Tibial artery (tissue), 4 donors: ENCODE data around the gene RTRAF.

Source experiments
- DNase-seq, 2 donors: peaks; one replicate each; pipeline ENCODE4 v3.0.0-alpha.2; 2019
- H3K27ac ChIP-seq, 2 donors: fragments of 200-600 bp; sonication (generic) in 1 of 2; 1 replicate in 1 of 2; 2 replicates in 1 of 2; pipeline ENCODE4 v1.5.1; 2018 to 2019; ENCODE audit warnings: mild to moderate bottlenecking in 1 of 2
- H3K27me3 ChIP-seq, 2 donors: fragments of 200-600 bp; sonication (generic) in 1 of 2; one replicate each; pipeline versions ENCODE4 v1.5.1 to v1.6.0; 2016 to 2019
- H3K36me3 ChIP-seq, 3 donors: fragments of 200-600 bp; sonication (generic) in 2 of 3; one replicate each; pipeline ENCODE4 v1.5.1; 2016 to 2019; ENCODE audit warnings: mild to moderate bottlenecking in 2 of 3
- H3K4me1 ChIP-seq, 4 donors: fragments of 200-600 bp; sonication (generic) in 2 of 4; 1 replicate in 3 of 4; 2 replicates in 1 of 4; pipeline ENCODE4 v1.5.1; 2016 to 2019
- H3K4me3 ChIP-seq, 2 donors: fragments of 200-600 bp; sonication (generic) in 1 of 2; 1 replicate in 1 of 2; 2 replicates in 1 of 2; pipeline ENCODE4 v1.5.1; 2018 to 2019; ENCODE audit warnings: mild to moderate bottlenecking in 2 of 2
- H3K9me3 ChIP-seq, 3 donors: fragments of 200-600 bp; sonication (generic) in 1 of 3; one replicate each; pipeline ENCODE4 v1.5.1; 2016 to 2019
- intact Hi-C: fragments of 100-400 bp; cut with DNase I; formaldehyde crosslinking; loops from one replicate; pipeline ENCODE4 v1.15.0; 2023; ENCODE audit warnings: low total_unique reads
- TF ChIP-seq, protein P1 (sequence below), 2 experiments: fragments of 200-600 bp in 1 of 2; fragments of 450-650 bp in 1 of 2; IDR thresholded peaks; one replicate each; pipeline ENCODE4 v1.5.1; 2017 to 2019; ENCODE audit warnings: antibody characterized with exemption in 2 of 2, mild to moderate bottlenecking in 1 of 2, moderate library complexity in 1 of 2

RTRAF gene

GRCh38 chr14:51954031-51954430 lies 35.3 kb upstream of the RTRAF start:
- H3K4me1 ChIP-seq: no peaks in the 10 kb centered on the region
- H3K9me3 ChIP-seq: peaks cover 0 to 6% (median 0%) of the 10 kb centered on the region in 3 donors
- no peaks in the 10 kb centered on the region for H3K36me3 ChIP-seq
- TF ChIP-seq, protein P1, sequence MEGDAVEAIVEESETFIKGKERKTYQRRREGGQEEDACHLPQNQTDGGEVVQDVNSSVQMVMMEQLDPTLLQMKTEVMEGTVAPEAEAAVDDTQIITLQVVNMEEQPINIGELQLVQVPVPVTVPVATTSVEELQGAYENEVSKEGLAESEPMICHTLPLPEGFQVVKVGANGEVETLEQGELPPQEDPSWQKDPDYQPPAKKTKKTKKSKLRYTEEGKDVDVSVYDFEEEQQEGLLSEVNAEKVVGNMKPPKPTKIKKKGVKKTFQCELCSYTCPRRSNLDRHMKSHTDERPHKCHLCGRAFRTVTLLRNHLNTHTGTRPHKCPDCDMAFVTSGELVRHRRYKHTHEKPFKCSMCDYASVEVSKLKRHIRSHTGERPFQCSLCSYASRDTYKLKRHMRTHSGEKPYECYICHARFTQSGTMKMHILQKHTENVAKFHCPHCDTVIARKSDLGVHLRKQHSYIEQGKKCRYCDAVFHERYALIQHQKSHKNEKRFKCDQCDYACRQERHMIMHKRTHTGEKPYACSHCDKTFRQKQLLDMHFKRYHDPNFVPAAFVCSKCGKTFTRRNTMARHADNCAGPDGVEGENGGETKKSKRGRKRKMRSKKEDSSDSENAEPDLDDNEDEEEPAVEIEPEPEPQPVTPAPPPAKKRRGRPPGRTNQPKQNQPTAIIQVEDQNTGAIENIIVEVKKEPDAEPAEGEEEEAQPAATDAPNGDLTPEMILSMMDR (IDR thresholded peaks at IDR 0.05): no peak
- H3K27me3 ChIP-seq: no peaks in the 10 kb centered on the region
- intact Hi-C loops: no loop called here
- no peak overlapping the region for H3K27ac ChIP-seq
- no peak overlapping the region for H3K4me3 ChIP-seq
- no peak for DNase-seq

DNA sequence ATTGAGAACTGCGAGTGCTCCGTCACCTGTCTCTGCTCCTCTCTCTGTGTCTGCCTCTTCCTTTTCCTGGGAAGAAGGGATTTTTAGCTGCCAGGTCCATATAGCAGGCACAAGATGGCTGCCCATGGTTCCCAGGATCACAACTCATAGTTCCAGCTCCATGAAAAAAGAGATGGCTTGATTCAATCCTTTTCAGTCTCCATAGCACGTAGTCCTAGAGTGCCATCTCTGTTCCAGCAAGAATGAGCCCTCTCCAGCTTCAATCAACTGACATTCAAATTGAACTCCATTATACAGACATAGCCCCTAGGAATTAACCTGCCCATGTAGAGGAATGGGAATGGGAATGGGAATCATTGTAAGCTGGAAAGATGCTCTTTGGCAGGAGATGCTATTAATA lies 34.7 kb upstream of the RTRAF start:
- H3K4me1 ChIP-seq: no peaks in the 10 kb centered on the region
- no peak overlapping the region for H3K27ac ChIP-seq
- no peaks in the 10 kb centered on the region for H3K36me3 ChIP-seq

DNA sequence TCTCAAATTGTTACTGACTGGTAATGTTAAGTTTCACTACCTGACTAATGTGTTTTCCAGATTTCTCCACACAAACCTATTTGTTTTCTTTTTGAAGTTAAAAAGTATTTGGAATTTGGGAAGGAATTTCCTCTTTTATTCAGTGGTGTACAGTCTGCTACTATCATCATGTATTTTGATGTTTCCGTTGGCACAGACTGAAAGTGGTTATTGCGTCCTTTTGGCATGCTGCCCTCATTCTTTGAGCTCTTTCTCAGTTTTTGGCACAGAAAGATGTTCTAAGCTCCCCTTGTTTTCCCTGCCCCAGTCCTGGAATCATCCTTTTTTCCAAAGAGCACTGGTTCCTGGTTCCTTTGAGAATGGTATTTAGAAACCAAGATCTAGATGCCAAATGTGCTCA lies 31.4 kb upstream of the RTRAF start:
- intact Hi-C loops: no loop called here

More for the DNA sequence above, 34.7 kb upstream of the RTRAF start:
- TF ChIP-seq, protein P1 (IDR thresholded peaks at IDR 0.05): no peak
- H3K4me3 ChIP-seq: no peak overlapping the region
- intact Hi-C loops: no loop called here
- peaks cover 0 to 10% (median 4%) of the 10 kb centered on the region in 3 donors for H3K9me3 ChIP-seq
- no peak for DNase-seq
- H3K27me3 ChIP-seq: no peaks in the 10 kb centered on the region

GRCh38 chr14:51959928-51960327 lies 29.4 kb upstream of the RTRAF start:
- H3K36me3 ChIP-seq: no peaks in the 10 kb centered on the region
- intact Hi-C loops: no loop called here
- no peak overlapping the region for H3K27ac ChIP-seq
- H3K4me3 ChIP-seq: no peak overlapping the region
- H3K9me3 ChIP-seq: peaks cover 0 to 13% (median 4%) of the 10 kb centered on the region in 3 donors
- no peaks in the 10 kb centered on the region for H3K4me1 ChIP-seq
- TF ChIP-seq, protein P1 (IDR thresholded peaks at IDR 0.05): no peak
- DNase-seq: no peak
- H3K27me3 ChIP-seq: no peaks in the 10 kb centered on the region

More for the DNA sequence above, 31.4 kb upstream of the RTRAF start:
- Histone ChIP-seq H3K27ac (no peak overlapping the region), H3K4me1 (no peaks in the 10 kb centered on the region), H3K9me3 (peaks cover 0 to 13% (median 4%) of the 10 kb centered on the region in 3 donors), H3K27me3 (no peaks in the 10 kb centered on the region), H3K4me3 (no peak overlapping the region), H3K36me3 (no peaks in the 10 kb centered on the region)
- TF ChIP-seq, protein P1 (IDR thresholded peaks at IDR 0.05): no peak
- DNase-seq: no peak

- H3K4me1 ChIP-seq: no peaks in the 10 kb centered on the region
- intact Hi-C loops: no loop called here
- TF ChIP-seq, protein P1 (IDR thresholded peaks at IDR 0.05): no peak
Measured at GRCh38 chr14:51960866-51961265, 28.5 kb upstream of the RTRAF start.

DNA sequence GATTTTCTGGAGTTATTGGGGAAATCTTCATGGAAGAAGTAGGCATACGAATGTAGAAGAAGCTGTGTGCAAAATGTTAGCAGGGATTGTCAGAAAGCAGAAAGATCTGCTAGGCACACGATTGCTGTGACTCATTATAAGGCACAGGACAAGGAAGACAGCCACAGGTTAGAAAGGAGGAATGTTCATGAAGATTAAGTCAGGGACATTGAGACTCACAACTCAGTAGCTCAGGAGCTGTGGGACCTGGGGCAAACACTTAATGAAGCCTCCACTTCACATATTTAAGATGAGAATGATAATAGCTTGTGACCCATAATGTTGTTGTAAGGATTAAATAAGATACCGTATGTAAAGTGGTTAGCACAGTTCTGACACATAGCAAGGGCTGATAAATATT lies 26.6 kb upstream of the RTRAF start:
- no peak for DNase-seq
- Histone ChIP-seq H3K27ac (no peak overlapping the region), H3K36me3 (no peaks in the 10 kb centered on the region), H3K27me3 (no peaks in the 10 kb centered on the region), H3K4me3 (no peak overlapping the region), H3K9me3 (peaks cover 0 to 13% (median 4%) of the 10 kb centered on the region in 3 donors), H3K4me1 (no peaks in the 10 kb centered on the region)
- intact Hi-C loops: no loop called here
- TF ChIP-seq, protein P1 (IDR thresholded peaks at IDR 0.05): no peak

More at GRCh38 chr14:51960866-51961265, 28.5 kb upstream of the RTRAF start:
- H3K27me3 ChIP-seq: no peaks in the 10 kb centered on the region
- no peaks in the 10 kb centered on the region for H3K36me3 ChIP-seq
- peaks cover 0 to 13% (median 4%) of the 10 kb centered on the region in 3 donors for H3K9me3 ChIP-seq
- H3K4me3 ChIP-seq: no peak overlapping the region
- DNase-seq: no peak
- H3K27ac ChIP-seq: no peak overlapping the region
